DND-41 (cell line): ENCODE data around the gene RABEPK.

ENCODE experiments used
- ATAC-seq: fragments of 200-7000 bp; cut with Tn5 transposase; 3 replicates; pipeline ENCODE4 v1.9.1; 2021; ENCODE audit warnings: low read depth; ENCODE audit not compliant: insufficient read depth
- DNase-seq: peaks from one replicate; pipeline ENCODE4 v3.0.0-alpha.2; 2020
- H2AFZ ChIP-seq: 2 replicates; pipeline ENCODE4 v1.6.0; 2012; ENCODE audit warnings: low read depth, low read length
- H3K27ac ChIP-seq: 2 replicates; pipeline ENCODE4 v1.5.1; 2012; ENCODE audit warnings: low read length, inconsistent platforms
- H3K27me3 ChIP-seq: fragments of 200-600 bp; sonication (generic); 2 replicates; pipeline ENCODE4 v1.6.0; 2012; ENCODE audit warnings: low read length, mild to moderate bottlenecking, inconsistent platforms; ENCODE audit not compliant: insufficient read depth, poor library complexity
- H3K36me3 ChIP-seq: 2 replicates; pipeline ENCODE4 v1.5.1; 2012; ENCODE audit warnings: low read length, inconsistent platforms; ENCODE audit not compliant: insufficient read depth
- H3K4me1 ChIP-seq: 2 replicates; pipeline ENCODE4 v1.5.1; 2012; ENCODE audit warnings: mild to moderate bottlenecking, low read length; ENCODE audit not compliant: insufficient read depth
- H3K4me2 ChIP-seq: 2 replicates; pipeline ENCODE4 v1.6.0; 2012; ENCODE audit warnings: mild to moderate bottlenecking, moderate library complexity, low read length, inconsistent platforms; ENCODE audit not compliant: insufficient read depth
- H3K4me3 ChIP-seq, 2 experiments: fragments of 200-600 bp in 1 of 2; shearing (Covaris generic) in 1 of 2; 2 replicates each; pipeline ENCODE4 v1.5.1; 2012 to 2016; ENCODE audit warnings: inconsistent platforms in 2 of 2, low read length in 2 of 2, mild to moderate bottlenecking in 2 of 2, low read depth in 1 of 2, moderate library complexity in 1 of 2
- H3K79me2 ChIP-seq: 2 replicates; pipeline ENCODE4 v1.6.0; 2012; ENCODE audit warnings: low read length, inconsistent platforms; ENCODE audit not compliant: insufficient read depth
- H3K9ac ChIP-seq: 2 replicates; pipeline ENCODE4 v1.6.0; 2012; ENCODE audit warnings: low read depth, mild to moderate bottlenecking, inconsistent platforms, low read length, moderate library complexity
- H3K9me3 ChIP-seq: 2 replicates; pipeline ENCODE4 v1.5.1; 2012; ENCODE audit warnings: low read length, moderate library complexity, mild to moderate bottlenecking, inconsistent platforms; ENCODE audit not compliant: insufficient read depth, severe bottlenecking
- H4K20me1 ChIP-seq: 2 replicates; pipeline ENCODE4 v1.6.0; 2012; ENCODE audit warnings: low read length; ENCODE audit not compliant: insufficient read depth
- EZH2 ChIP-seq: IDR thresholded peaks from 3 replicates; pipeline ENCODE4 v1.6.1; 2012; ENCODE audit warnings: borderline replicate concordance, low read depth, mild to moderate bottlenecking, moderate library complexity, low read length, inconsistent platforms; ENCODE audit not compliant: severe bottlenecking
- TF ChIP-seq, protein P1 (sequence below): IDR thresholded peaks from 2 replicates; pipeline ENCODE4 v1.5.1; 2012; ENCODE audit warnings: borderline replicate concordance, low read length, moderate library complexity, mild to moderate bottlenecking; ENCODE audit not compliant: poor library complexity, severe bottlenecking; ENCODE audit errors: extremely low read depth

The RABEPK gene

DNA sequence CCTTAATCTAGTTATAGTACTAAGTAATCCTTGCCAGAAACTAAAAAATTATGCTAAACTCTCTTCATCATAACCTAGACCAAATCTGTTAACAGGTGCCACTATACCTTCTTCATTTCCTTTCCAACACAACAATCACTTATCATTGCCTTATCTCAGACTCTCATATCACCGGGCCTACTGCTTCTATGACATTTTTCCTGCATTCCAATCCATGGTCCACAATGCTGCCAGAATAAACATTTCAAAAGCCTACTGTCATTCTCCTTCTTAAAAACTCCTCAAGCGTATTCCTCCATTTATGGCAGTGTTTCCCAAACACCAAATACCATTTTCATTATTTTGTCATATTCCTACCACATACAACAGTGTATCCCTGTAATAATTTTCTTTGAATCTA lies 17.3 kb upstream of the RABEPK start:
- no peaks in the 10 kb centered on the region for H3K9me3 ChIP-seq
- H4K20me1 ChIP-seq, result peaks cover 32% of the 10 kb centered on the region; the same call in 1 of the 2 replicates
- TF ChIP-seq EZH2, result no peak
- no peak overlapping the region for H3K9ac ChIP-seq
- H3K27ac ChIP-seq, result no peak overlapping the region
- H3K4me1 ChIP-seq, result peaks cover 12% of the 10 kb centered on the region
- H3K27me3 ChIP-seq, result no peaks in the 10 kb centered on the region
- no peak overlapping the region for H3K4me2 ChIP-seq
- no peak for DNase-seq
- H3K79me2 ChIP-seq, result peaks cover 98% of the 10 kb centered on the region
- no peak overlapping the region for H3K4me3 ChIP-seq
- ATAC-seq, result no peak
- peaks cover 10% of the 10 kb centered on the region for H3K36me3 ChIP-seq
- H2AFZ ChIP-seq, result no peak overlapping the region

DNA sequence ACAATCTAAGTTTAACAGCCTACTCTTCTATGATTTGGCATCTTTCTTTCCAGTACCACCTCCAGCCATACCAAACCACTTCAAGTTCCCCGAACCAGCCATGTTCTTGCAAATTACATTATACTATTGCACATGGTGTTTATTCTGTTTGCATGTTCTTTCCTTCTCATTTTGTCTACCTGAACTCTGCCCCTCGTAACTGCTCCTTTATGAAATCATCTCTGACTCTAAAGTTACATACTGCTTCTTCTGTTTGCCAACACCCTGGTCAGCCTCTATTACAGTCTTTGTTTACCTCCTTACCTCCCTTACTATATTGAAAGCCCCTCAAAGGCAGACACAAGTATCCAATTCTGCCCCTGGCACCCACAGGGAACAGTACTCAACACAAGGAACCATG lies 16.8 kb upstream of the RABEPK start:
- ATAC-seq, result no peak
- Histone ChIP-seq H3K4me1 (peaks cover 17% of the 10 kb centered on the region), H2AFZ (no peak overlapping the region), H3K9ac (no peak overlapping the region), H3K9me3 (no peaks in the 10 kb centered on the region), H3K27me3 (no peaks in the 10 kb centered on the region), H3K27ac (no peak overlapping the region), H3K79me2 (peaks cover 98% of the 10 kb centered on the region), H3K36me3 (peaks cover 12% of the 10 kb centered on the region), H4K20me1 (peaks cover 30% of the 10 kb centered on the region; the same call in 1 of the 2 replicates), H3K4me2 (no peak overlapping the region), H3K4me3 (no peak overlapping the region)
- no peak for DNase-seq
- TF ChIP-seq, protein P1, sequence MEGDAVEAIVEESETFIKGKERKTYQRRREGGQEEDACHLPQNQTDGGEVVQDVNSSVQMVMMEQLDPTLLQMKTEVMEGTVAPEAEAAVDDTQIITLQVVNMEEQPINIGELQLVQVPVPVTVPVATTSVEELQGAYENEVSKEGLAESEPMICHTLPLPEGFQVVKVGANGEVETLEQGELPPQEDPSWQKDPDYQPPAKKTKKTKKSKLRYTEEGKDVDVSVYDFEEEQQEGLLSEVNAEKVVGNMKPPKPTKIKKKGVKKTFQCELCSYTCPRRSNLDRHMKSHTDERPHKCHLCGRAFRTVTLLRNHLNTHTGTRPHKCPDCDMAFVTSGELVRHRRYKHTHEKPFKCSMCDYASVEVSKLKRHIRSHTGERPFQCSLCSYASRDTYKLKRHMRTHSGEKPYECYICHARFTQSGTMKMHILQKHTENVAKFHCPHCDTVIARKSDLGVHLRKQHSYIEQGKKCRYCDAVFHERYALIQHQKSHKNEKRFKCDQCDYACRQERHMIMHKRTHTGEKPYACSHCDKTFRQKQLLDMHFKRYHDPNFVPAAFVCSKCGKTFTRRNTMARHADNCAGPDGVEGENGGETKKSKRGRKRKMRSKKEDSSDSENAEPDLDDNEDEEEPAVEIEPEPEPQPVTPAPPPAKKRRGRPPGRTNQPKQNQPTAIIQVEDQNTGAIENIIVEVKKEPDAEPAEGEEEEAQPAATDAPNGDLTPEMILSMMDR, result no peak
- TF ChIP-seq EZH2, result no peak

DNA sequence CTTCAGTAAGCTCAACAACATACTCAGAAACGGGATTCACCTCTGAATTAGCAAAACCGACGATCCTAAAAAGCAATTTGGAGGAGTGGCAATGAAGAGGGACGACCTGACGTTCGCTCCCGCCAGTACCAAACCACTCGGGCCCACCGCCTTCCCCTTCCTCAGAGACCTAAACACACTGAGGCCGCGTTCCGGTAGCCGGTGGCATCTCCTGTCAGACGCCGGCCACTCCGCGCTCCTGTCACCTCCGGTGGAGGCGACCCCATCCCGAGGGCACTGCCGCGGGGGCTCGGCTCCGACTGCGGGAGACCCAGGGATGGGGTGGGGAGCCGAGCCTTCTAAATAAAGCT lies 11.4 kb upstream of the RABEPK start:
- H3K27me3 ChIP-seq, result no peaks in the 10 kb centered on the region
- H4K20me1 ChIP-seq, result peaks cover 8% of the 10 kb centered on the region; the same call in 1 of the 2 replicates
- H3K4me3 ChIP-seq, result peak overlapping the region; percentile 81 to 95; a peak in 3 of 4 replicates
- H2AFZ ChIP-seq, result peak overlapping the region; percentile 93
- H3K4me2 ChIP-seq, result peak overlapping the region; percentile 88
- H3K27ac ChIP-seq, result peak overlapping the region; percentile 79
- H3K36me3 ChIP-seq, result peaks cover 3% of the 10 kb centered on the region
- no peak for TF ChIP-seq EZH2
- TF ChIP-seq, protein P1, result no peak
- ATAC-seq (peak; percentile 18), DNase-seq (peak; percentile 30)
- H3K9me3 ChIP-seq, result no peaks in the 10 kb centered on the region
- H3K9ac ChIP-seq, result peak overlapping the region; percentile 79
- peaks cover 66% of the 10 kb centered on the region for H3K79me2 ChIP-seq
- H3K4me1 ChIP-seq, result peaks cover 28% of the 10 kb centered on the region

DNA sequence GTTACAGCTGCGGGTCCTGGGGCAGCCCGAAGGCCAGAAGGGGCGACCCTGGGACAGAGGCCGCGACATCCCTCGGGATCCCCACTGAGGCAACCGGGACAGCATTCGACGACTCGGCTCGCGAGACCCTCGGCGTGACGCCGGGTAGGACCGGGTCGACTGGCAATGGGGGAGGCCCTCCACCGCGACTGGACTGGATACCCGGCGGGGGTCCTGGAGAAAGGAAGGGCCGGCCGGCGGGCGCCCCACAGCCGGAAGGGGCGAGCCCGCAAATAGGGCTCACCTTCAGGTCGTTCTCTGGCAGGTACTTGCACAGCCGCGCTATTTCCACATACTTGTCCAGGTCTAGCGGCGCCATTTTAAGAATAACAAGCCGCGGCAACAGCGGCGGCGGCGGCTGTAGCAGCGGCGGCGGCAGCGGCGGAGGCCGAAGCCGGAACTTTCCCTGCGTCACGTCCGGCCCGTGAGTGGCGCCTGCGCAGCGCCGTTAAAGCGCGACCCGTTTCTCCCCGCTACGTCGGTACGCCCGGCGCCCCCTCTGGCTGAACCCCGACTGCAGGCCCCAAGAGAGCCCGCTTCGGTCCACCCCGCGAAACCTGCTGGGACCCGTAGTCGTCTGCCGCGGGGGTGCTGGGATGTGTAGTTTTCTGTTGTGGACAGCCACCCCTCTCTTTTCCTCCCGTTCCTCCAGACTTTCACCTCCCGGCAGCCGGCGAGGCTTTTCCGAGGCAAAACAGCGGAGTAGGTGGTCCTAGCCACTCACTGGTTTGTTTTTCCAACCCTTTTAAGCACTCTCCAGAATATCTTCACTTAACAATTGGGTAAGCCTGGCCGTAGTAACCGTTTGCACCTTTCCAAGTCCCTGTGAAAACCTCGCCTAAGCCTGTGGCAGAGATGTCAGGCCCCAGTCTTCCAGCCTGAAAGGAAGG lies 10.7 kb upstream of the RABEPK start, which contains the start of gene PPP6C:
PPP6C (minus strand) TSS at position 443 of the 929 bp plus-strand sequence; CDS start at position 358, 85 bp downstream.
- Histone ChIP-seq H4K20me1 (0 out of 2 replicates have a peak, but pooled peaks cover 4% of the 10 kb centered on the region), H3K4me1 (peaks cover 28% of the 10 kb centered on the region), H3K79me2 (peaks cover 60% of the 10 kb centered on the region), H2AFZ (peak within 1 kb of the TSS; percentile 93), H3K27me3 (no peaks in the 10 kb centered on the region), H3K9ac (peak within 1 kb of the TSS; percentile 79), H3K4me3 (peak within 1 kb of the TSS; percentile 81 to 95), H3K36me3 (peaks cover 2% of the 10 kb centered on the region; the same call in 1 of the 2 replicates), H3K27ac (peak within 1 kb of the TSS; percentile 79), H3K4me2 (peak within 1 kb of the TSS; percentile 88), H3K9me3 (no peaks in the 10 kb centered on the region)
- ATAC-seq (peak; percentile 96), DNase-seq (peak; percentile 96)
- TF ChIP-seq, protein P1, result peak; percentile 75
- no peak for TF ChIP-seq EZH2
